NT2/D1 (cell line): ENCODE data around the gene PRICKLE3.

Experiments
- DNase-seq: peaks from one replicate; pipeline ENCODE4 v3.0.0-alpha.2; 2011; ENCODE audit warnings: low read depth, low spot score
- H3K27me3 ChIP-seq: 2 replicates; pipeline ENCODE4 v1.6.0; 2011; ENCODE audit warnings: mild to moderate bottlenecking; ENCODE audit not compliant: insufficient read length, insufficient read depth
- H3K36me3 ChIP-seq: 2 replicates; pipeline ENCODE4 v1.6.1; 2011; ENCODE audit warnings: mild to moderate bottlenecking, low read length, mixed read lengths; ENCODE audit not compliant: insufficient read depth, insufficient read length
- H3K4me1 ChIP-seq: 2 replicates; pipeline ENCODE4 v1.5.1; 2011; ENCODE audit not compliant: insufficient read depth, insufficient read length
- H3K4me3 ChIP-seq: 2 replicates; pipeline ENCODE4 v1.5.1; 2011; ENCODE audit warnings: low read depth; ENCODE audit not compliant: insufficient read length
- H3K9ac ChIP-seq: 2 replicates; pipeline ENCODE4 v1.6.0; 2011; ENCODE audit warnings: low read depth; ENCODE audit not compliant: insufficient read length
- H3K9me3 ChIP-seq: 2 replicates; pipeline ENCODE4 v1.5.1; 2011; ENCODE audit warnings: mild to moderate bottlenecking, low read length; ENCODE audit not compliant: insufficient read depth
- SUZ12 ChIP-seq: IDR thresholded peaks from 2 replicates; pipeline ENCODE4 v1.6.1; 2011; ENCODE audit not compliant: insufficient read length, insufficient read depth; ENCODE audit errors: extremely low read depth
- YY1 ChIP-seq: IDR thresholded peaks from 2 replicates; pipeline ENCODE4 v1.6.1; 2011; ENCODE audit not compliant: insufficient read length, insufficient read depth
- ZNF274 ChIP-seq: IDR thresholded peaks from 2 replicates; pipeline ENCODE4 v1.6.1; 2011; ENCODE audit warnings: mild to moderate bottlenecking, low read depth, low read length

The PRICKLE3 gene

DNA sequence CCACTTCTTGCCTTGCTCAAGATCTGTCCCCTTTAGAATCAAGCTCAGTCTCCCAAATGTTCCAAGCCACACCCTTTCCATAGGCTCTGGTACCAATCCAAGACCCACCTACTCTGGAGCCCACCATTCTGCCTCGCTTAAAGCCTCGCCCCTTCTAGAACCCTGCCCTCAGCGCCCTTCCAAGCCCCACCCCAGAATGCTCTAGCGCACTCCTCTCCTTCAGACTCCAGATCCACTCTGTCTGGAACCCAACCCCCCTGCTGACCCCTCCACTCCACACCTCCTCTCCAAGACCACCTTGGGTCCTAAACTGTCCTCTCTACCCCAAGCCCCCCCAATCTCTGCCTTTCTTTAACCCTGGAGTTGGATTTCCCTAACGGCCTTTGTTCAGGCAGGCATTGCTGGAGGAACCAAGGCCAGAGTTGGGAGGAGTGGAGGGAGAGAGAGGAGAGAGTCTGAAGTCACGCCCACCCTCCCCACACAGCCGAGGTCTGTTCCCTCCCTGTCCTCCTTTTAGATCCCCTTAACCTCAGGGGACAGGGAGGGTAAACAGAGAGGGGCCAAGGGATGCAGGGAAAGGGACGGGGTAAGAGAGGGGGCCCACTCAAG is 2.4 kb upstream of the PRICKLE3 start:
- peaks cover 3% of the 10 kb centered on the region for H3K4me1 ChIP-seq
- H3K9me3 ChIP-seq = no peaks in the 10 kb centered on the region
- DNase-seq = no peak
- peaks cover 4% of the 10 kb centered on the region for H3K36me3 ChIP-seq
- H3K9ac ChIP-seq = peak overlapping the region; percentile 61
- TF ChIP-seq SUZ12 (no peak), ZNF274 (no peak), YY1 (no peak)
- H3K27me3 ChIP-seq = no peaks in the 10 kb centered on the region
- no peak overlapping the region for H3K4me3 ChIP-seq

DNA sequence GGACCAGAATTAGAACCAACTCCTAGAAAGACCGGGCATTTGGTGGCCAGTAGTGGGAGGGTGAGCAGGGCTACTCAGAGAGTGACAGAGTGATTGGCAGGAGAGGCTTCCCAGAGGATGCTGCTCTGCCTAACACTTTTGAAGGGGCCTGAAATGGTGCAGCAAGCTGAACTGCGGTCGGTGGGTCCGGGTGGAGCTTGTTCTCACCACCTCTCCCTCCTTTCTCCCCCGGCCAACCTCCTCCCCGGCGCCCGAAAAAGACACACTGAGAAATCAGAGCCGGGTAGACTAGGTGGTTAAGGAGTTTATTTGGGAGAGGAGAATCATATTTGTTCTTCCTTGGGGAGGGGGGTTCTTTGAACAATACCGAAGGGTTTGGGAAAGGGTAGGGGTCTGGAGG is 1.4 kb upstream of the PRICKLE3 start:
- peaks cover 3% of the 10 kb centered on the region for H3K4me1 ChIP-seq
- H3K36me3 ChIP-seq = peaks cover 11% of the 10 kb centered on the region
- peak overlapping the region; percentile 77 for H3K4me3 ChIP-seq
- DNase-seq = no peak
- H3K9ac ChIP-seq = peak overlapping the region; percentile 86
- no peak for TF ChIP-seq SUZ12
- no peak for TF ChIP-seq ZNF274
- no peak for TF ChIP-seq YY1
- no peaks in the 10 kb centered on the region for H3K9me3 ChIP-seq
- H3K27me3 ChIP-seq = no peaks in the 10 kb centered on the region

DNA sequence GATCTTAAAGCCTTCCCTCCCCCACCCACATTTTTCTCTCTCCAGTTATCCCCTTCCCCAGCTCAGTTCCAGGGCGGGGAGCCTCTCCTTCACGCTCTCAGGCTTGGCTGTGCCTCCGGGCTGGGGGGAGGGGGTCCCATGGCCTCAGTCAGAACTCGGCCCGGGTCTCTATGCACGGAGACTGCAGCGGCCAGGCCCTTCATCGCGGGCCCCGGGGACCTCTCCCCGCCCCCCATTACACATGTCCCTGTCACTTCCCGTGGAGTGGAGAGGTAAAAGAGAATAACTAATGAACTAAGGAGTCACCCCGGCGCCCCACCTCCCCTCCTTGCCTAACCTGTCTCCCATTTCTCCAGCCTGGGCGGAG is 838 bp upstream of the PRICKLE3 start:
- no peak for TF ChIP-seq SUZ12
- TF ChIP-seq YY1 = no peak
- no peak for TF ChIP-seq ZNF274
- peak overlapping the region; percentile 77 for H3K4me3 ChIP-seq
- peaks cover 3% of the 10 kb centered on the region for H3K4me1 ChIP-seq
- DNase-seq = no peak
- peak overlapping the region; percentile 86 for H3K9ac ChIP-seq
- H3K36me3 ChIP-seq = peaks cover 16% of the 10 kb centered on the region
- no peaks in the 10 kb centered on the region for H3K9me3 ChIP-seq
- no peaks in the 10 kb centered on the region for H3K27me3 ChIP-seq

DNA sequence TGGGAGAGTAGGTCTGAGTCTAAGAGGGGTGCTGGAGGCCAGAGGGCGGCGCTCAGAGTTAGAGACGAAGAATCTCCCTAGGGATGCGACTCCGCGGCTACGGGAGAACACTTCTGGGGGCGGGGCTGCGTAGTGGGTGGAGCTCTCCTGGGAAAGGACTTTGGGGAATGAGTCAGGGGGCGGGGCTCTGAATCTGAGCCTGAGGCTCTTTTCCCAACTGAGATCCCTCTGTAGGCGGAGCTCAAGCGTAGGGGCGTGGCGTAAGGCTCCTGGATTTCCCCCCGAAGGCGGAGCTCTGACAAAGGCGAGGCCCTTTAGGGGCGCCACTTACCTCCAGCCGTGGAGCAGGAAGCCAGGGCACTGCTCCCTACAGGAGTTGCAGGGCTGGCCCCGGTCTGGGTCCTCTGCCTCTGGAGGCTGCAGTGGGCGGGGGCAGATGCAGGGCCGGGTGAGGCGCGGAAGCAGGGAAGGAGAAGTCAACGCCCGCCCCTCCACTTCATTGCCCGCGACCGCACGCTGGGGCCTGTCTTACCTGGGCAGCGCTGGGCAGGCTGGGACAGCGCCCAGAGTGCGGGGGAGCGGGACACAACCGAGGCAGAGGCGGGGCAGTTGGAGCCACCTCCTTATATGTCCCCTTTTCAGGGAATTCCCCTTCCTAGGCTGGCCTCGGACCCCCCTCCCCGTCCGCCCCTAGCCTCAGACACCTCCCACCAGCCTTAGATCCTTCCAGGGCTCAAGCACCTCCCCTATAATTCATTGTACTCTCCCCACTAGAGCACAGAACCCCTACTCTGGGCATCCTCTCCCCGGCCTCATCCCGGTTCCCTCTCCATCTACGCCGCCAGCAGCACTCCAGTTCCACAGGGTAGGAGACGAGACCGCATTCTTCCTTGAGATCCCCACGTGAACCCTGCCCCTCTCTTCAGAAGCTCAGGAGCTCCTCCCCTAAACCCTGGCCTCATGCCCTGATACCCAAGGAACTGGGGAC is 1.6 kb downstream of the PRICKLE3 start:
- no peaks in the 10 kb centered on the region for H3K9me3 ChIP-seq
- H3K4me3 ChIP-seq = peak overlapping the region; percentile 77
- H3K4me1 ChIP-seq = peaks cover 3% of the 10 kb centered on the region
- TF ChIP-seq ZNF274 = no peak
- TF ChIP-seq SUZ12 = no peak
- TF ChIP-seq YY1 = no peak
- peaks cover 30% of the 10 kb centered on the region for H3K36me3 ChIP-seq
- peak; percentile 91 for DNase-seq
- no peaks in the 10 kb centered on the region for H3K27me3 ChIP-seq
- peak overlapping the region; percentile 86 for H3K9ac ChIP-seq

DNA sequence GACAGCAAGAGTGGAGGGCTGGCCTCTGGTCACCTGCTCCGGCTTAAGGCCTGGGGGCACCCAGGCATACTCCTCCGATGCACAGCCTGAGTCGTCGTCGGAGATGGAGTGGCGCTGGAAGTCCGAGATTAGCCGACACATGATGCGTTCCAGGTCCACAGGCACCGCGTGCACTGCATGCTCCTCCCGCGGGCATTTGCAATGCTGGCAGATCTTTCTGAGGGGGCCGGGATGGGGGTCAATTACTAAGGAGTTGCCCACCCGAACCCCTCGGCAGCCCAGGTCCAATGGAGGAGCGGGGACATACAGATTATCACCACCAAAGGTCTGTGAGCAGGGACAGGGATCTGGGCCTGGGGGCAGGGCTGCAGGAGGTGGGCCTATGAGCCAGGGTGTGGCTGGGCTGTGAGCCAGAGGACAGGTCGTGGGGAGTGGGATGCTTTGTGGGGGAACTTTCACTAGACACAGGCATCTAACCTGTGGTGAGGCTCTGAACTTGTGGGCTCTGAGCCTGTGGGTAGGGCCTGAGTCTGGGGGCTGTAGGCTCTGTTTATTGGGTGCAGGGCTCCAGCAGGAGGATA is 2.4 kb downstream of the PRICKLE3 start:
- Histone ChIP-seq H3K36me3 (peaks cover 38% of the 10 kb centered on the region), H3K27me3 (no peaks in the 10 kb centered on the region), H3K9me3 (no peaks in the 10 kb centered on the region), H3K4me1 (peaks cover 3% of the 10 kb centered on the region), H3K4me3 (peak overlapping the region; percentile 26), H3K9ac (peak overlapping the region; percentile 50)
- no peak for DNase-seq
- TF ChIP-seq ZNF274 (no peak), YY1 (no peak), SUZ12 (no peak)

DNA sequence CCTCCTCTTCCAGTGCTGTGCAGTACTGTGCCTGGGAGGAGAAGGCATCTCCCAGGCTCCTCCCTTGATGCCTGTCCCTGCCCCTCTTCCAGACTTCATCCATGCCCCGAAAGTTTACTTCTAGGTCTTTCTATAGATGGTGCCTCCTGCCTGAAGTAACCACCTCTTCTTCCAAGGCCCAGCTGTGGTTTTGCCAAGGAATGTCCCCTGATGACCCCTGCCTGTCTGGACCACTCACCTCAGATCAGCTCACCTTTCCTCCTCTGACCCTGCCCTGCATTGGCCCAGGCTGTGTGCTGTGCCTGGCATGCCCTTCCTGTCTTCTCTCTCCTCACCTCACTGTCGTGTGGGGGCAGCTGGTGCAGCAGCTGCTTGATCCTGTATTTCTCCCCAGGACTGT is 6.8 kb downstream of the PRICKLE3 start:
- DNase-seq = no peak
- no peak overlapping the region for H3K4me3 ChIP-seq
- no peaks in the 10 kb centered on the region for H3K9me3 ChIP-seq
- H3K27me3 ChIP-seq = no peaks in the 10 kb centered on the region
- no peaks in the 10 kb centered on the region for H3K4me1 ChIP-seq
- no peak for TF ChIP-seq ZNF274
- no peak for TF ChIP-seq YY1
- TF ChIP-seq SUZ12 = no peak
- H3K9ac ChIP-seq = no peak overlapping the region
- peaks cover 80% of the 10 kb centered on the region for H3K36me3 ChIP-seq

DNA sequence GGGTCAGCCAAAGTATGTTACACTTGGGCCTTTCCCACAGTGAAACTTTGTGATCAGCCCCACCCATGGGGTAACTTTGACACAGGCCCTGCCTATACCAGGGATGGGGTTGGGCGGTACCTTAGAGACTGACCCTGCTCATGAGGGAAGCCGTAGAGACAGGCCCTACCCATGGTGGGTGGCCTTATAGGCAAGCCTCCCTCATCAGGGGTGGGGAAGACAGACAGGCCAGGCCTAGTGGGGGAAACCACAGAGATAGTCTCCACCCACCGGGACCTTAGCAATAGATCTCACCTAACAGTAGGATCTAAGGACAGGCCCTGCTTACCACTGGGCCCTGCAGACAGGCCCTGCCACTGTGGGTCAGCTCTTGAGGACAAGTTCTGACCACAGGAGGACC is 7.6 kb downstream of the PRICKLE3 start:
- DNase-seq = no peak
- Histone ChIP-seq H3K4me3 (no peak overlapping the region), H3K36me3 (peaks cover 82% of the 10 kb centered on the region), H3K27me3 (no peaks in the 10 kb centered on the region), H3K9ac (no peak overlapping the region), H3K9me3 (no peaks in the 10 kb centered on the region), H3K4me1 (no peaks in the 10 kb centered on the region)
- no peak for TF ChIP-seq SUZ12
- TF ChIP-seq ZNF274 = no peak
- no peak for TF ChIP-seq YY1
